GM19193 (cell line): ENCODE measurements around the gene CXorf65.

ENCODE experiments used
- POLR2A ChIP-seq: IDR thresholded peaks from 4 replicates; pipeline ENCODE4 v1.6.1; 2011; ENCODE audit not compliant: insufficient read depth, insufficient read length; ENCODE audit errors: extremely low read depth

The CXorf65 gene

GRCh38 chrX:71106427-71106826 lies at the start of gene CXorf65:
Gene CXorf65, minus strand, starts transcription at chrX:71106740. Its CDS starts 184 bp downstream, at chrX:71106556.
- no peak for TF ChIP-seq POLR2A

- no peak for TF ChIP-seq POLR2A
Measured at GRCh38 chrX:71154641-71155040, 48.1 kb upstream of the CXorf65 start.

- no peak for TF ChIP-seq POLR2A
Measured at GRCh38 chrX:71154196-71154595, 47.7 kb upstream of the CXorf65 start.

- no peak for TF ChIP-seq POLR2A
Measured at GRCh38 chrX:71151366-71151765, 44.8 kb upstream of the CXorf65 start.

DNA sequence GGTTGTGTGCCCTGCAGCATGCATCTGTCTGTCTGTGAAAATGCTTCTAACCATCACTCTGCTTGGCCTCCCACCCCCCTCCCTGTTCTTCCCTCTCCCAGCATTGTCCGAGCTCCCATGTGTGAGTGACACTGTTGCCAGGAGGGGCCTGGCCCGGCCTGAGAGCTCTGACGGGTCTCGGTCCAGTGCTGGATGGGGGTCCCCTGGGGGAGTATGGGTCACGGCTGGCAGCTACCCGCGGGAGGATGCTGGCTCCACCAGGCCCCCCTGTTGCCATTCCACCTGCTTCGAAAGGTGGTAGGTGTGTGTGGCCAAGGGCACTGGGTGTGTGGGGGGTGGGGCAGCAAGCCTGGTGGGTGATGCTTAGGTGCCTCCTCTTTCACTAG lies 41.7 kb upstream of the CXorf65 start:
- no peak for TF ChIP-seq POLR2A

GRCh38 chrX:71147496-71148277 lies 41.1 kb upstream of the CXorf65 start:
- TF ChIP-seq POLR2A, result no peak

- TF ChIP-seq POLR2A, result no peak
Measured at GRCh38 chrX:71144651-71145050, 38.1 kb upstream of the CXorf65 start, which contains the start of gene NLGN3. Gene NLGN3, plus strand, starts transcription at chrX:71144841. Its CDS starts 2,909 bp downstream, at chrX:71147750.

DNA sequence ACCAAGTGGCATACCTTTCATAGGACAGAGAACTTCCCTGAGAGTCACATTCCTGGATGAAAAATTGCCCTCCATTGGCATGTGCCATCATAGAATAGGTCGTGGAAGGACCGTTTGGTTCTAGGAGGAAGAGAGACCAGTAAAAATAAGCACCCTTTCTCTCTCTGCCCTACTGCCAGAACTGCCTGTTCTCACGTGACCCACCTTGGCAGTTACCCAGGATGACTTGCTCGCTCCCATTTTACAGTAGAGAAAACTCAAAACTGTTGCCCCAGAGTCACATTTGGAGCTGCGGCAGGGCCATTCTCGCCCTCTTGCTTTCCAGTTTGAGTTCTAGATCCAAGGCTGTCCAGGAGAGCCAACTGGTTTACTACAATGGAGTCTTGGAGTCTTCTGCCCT lies 37.0 kb upstream of the CXorf65 start:
- TF ChIP-seq POLR2A, result no peak

GRCh38 chrX:71140440-71140839 lies 33.9 kb upstream of the CXorf65 start:
- no peak for TF ChIP-seq POLR2A

DNA sequence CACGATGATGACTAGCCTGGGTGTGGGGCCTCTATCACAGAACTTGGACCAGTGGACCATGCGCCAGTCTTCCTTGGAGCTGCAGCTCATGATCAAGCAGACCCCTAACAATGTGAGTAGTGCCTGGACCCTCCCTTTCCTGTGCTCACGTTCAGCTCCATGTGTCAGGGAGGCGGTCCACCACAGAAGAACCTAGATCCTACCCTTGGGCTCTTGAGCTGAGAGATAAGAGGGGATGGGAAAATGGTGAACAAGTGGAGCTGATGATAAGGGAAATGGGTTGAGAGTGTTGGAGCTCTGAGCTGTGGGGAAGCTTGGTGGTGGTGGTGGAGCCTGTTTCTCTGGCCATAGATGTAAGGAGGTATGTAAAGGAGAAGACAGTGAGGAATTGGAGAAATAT lies 25.0 kb upstream of the CXorf65 start:
- no peak for TF ChIP-seq POLR2A

DNA sequence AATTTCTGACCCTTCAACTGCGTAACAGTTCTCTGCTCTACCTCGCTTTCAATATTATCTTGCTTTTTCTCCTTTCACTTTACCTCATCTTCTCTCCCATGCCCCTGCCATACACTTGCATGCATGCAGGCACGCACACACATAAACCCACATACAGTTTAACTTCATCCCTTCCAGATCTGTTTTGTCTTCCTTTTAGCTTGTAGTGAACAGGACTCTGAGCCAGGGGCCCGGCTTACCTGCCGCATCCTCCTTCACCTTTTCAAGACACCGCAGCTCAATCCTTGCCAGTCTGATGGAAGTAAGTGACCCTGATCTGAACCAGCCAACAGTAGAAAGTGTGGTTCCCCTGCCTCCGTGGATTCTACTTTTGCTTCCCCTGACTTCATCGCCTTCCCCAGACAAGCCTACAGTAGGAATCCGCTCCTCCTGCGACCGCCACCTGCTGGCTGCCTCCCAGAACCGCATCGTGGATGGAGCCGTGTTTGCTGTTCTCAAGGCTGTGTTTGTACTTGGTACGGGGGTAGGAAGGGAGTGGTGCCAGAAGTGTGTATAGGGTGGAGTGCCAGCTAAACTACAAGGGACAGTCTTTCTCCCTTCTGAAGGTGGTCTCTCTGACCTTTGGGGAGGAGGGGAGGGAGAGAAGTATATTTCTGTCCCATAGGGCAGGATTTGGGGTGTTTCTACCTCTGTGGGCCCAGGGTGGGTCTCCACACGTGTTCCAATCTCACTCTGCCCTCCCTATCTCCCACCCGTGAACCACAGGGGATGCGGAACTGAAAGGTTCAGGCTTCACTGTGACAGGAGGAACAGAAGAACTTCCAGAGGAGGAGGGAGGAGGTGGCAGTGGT lies 22.6 kb upstream of the CXorf65 start:
- no peak for TF ChIP-seq POLR2A

DNA sequence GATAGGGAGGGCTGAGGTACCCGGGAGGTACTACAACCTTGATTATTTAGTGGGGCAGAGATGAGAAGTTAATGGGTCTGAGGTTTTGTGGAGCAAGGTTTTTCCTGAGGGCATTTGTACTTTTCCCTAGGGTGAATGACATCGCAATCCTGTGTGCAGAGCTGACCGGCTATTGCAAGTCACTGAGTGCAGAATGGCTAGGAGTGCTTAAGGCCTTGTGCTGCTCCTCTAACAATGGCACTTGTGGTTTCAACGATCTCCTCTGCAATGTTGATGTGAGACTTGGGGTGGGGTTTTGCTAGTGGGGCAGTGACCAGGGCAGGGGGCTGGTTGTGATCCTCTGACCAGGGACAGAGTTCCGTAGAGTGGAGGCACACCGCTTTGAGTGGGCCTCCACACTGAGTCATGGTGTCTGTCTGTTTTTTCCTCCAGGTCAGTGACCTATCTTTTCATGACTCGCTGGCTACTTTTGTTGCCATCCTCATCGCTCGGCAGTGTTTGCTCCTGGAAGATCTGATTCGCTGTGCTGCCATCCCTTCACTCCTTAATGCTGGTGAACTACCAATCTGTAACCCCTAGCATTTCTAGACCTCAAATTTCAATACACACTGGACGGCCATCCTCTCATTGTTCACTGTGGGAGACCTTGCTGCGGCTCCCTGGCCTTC lies 21.8 kb upstream of the CXorf65 start:
- no peak for TF ChIP-seq POLR2A

DNA sequence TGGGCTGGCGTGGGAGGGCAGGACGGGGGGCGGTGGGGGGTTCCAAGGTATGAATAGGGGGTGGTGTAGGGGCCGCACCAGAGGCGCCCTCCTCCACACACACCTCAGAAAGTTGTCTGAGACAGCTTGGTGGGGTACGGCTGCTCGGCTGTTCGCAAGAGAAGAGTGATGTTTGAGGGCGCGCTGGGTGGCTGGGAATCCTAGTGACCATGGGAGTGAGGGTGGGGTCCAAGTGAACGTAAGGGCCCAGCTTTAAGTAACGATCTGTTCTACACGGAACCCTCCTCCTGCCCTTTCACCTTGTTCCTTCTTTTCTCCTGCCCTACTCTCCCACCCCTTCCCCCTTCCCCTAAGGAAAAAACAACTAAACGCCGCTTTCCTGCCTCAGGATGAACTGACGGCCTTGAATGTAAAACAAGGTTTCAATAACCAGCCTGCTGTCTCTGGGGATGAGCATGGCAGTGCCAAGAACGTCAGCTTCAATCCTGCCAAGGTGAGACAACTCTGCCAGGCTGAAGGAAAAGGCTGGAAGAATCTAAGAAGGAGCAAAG lies 12.5 kb upstream of the CXorf65 start:
- TF ChIP-seq POLR2A, result no peak

DNA sequence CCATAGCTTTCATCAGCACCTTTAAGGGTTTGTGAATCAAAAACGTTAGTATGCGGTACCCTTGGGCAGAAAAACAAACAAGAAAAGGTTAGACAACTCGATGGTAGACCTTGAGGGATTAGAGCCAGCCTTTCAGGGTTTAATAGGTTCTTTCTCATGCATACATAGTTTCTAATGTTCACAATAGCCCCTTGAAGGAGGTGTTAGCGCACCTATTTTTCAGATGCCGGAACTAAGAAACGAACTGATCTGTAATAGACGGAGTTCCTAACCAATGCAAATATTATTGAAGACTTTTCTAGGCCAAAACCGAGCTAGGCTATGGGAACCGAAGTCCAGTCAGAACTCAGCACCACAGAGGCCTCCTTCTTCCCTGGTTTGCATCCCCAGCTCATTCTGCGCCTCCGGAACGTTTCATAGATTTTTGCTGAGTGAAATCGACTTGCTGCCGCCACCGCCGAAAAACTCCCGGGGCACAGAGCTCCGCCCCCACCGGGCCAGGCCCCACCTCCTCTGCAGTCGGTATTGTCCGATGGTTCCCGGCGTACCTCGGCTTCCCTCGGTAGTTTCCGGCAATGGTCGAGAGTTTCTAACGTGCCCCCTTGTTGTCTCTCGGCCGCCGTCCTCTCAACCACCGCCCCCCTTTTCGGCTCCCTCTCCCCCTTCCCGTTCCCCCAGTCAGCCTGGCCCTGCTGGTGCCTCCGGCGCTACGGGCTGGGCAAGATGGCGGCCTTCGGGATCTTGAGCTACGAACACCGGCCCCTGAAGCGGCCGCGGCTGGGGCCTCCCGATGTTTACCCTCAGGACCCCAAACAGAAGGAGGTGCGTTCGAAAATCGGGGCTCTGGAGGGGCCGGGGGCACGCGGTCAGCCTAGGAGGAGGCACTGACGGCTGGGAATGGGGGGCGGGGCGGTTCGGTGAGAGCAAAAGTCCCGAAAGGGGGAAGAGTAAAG lies 11.8 kb upstream of the CXorf65 start, which contains the start of gene MED12:
TSS of gene MED12 (plus strand) at position 565 of the 953 bp plus-strand sequence. CDS start at position 724, 159 bp downstream.
- peak; percentile 61 for TF ChIP-seq POLR2A

DNA sequence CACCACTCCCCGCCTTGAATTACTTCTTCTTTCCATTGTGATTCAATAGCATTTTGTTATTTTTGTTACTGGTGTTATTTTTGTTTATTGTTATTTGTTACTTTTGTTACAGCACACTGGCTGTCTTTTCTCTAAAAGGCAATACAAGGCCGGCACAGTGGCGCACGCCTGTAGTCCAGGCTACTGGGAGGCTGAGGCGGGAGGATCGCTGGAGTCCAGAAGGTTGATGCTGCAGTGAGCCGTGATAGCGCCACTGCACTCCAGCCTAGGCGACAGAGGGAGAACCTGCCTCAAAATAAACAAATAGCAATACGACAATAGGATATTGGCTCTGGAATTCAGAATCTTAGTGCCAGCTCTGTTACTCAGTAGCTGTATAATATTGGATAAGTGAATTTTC lies 10.8 kb upstream of the CXorf65 start:
- no peak for TF ChIP-seq POLR2A
